ENCODE data around the gene MTHFR. TPM values are rescaled to one million over a fixed set of nuclear protein-coding genes. Genes with fewer than 3 reads are reported as not detected.
A peak's percentile ranks its signal among the peaks of the same experiment; 100 is the strongest.

MTHFR gene
- total RNA-seq, 1 donor from 2014 or later: 18.4 TPM

DNA sequence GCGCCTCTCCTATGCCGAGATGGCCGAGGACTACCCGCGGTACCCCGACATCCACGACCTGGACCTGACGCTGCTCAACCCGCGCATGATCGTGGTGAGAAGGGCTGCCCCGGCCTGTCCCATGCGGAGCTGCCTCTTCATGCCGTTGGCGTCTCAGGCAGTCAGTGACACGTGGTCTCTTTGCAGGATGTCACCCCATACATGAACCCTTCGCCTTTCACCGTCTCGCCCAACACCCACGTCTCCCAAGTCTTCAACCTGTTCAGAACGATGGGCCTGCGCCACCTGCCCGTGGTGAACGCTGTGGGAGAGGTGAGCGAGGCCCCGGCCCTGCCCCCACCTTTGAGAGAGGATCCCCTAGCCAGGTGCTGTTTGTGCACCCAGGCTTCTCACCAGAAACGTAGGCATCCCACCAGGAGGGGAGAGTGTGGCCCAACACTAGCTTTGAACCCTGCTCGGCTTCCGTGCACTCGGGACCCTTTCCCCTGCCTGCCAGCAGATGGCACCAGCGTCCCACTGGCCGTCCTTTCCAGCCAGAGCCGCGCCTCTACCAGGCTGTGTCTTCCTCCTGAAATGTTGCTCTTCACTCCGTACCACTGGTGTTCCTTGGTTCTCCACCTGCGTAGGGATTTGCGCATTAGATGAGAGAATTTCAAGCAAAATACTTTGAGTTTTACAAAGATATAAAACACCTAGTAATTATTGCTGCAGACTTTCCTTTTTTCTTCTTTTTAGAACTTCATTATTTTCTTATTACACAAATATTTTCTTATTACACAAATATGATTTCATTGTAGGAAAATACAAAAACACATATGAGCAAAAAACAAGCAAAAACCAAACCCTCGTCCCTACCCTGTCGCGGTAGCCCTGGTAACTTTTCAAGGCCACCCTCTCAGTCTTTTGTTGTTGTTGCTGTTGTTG lies 32.8 kb upstream of the MTHFR start:
- H3K36me3 Mint-ChIP-seq (ENCODE audit: low read depth): peaks cover 36% of the 10 kb centered on the region
- no peaks in the 10 kb centered on the region for H3K27me3 Mint-ChIP-seq
- H3K27ac Mint-ChIP-seq: no peak overlapping the region
- DNase-seq: peak; percentile 93
- no peaks in the 10 kb centered on the region for H3K9me3 Mint-ChIP-seq
- intact Hi-C loops (cut with micrococcal nuclease): loop anchor here (1.0 kb wide), 2 partner anchors 56 to 69 kb away; no protein-coding TSS in a partner anchor
- peaks cover 5% of the 10 kb centered on the region for H3K4me1 Mint-ChIP-seq
- no peak overlapping the region for H3K4me3 Mint-ChIP-seq

DNA sequence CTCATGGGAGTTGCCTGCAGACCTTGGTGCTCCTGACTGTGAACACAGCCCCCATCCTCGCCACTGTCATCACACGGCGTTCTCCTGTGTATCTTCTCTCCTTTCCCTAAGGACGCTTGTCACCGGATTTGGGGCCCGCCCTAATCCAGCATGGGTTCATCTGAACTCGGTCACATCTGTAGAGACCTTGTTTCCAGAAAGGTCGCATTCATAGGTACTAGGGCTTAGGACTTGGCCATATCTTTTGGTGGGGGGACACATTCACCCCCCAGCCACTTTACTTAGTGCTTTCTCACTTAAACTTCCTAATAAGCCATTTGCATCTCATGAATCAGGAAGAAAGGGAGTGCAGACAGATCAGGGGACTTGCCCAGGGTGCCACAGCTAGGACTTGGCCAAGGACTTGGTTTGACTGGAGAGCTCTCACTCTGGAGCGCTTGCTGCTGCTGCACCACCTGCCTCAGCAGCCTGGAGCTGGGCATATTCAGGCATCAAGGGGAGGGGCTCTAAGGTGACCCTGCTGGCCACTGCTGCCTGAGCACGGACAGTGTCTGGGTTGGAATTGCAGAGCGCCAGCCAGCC lies 32.1 kb upstream of the MTHFR start:
- Mint-ChIP-seq H3K4me1 (peaks cover 5% of the 10 kb centered on the region), H3K27me3 (no peaks in the 10 kb centered on the region), H3K9me3 (no peaks in the 10 kb centered on the region), H3K4me3 (no peak overlapping the region), H3K36me3 (ENCODE audit: low read depth) (peaks cover 36% of the 10 kb centered on the region), H3K27ac (no peak overlapping the region)
- no peak for DNase-seq
- intact Hi-C loops (cut with micrococcal nuclease): loop anchor here (1.0 kb wide), 1 partner anchor 56 kb away; no protein-coding TSS in a partner anchor

DNA sequence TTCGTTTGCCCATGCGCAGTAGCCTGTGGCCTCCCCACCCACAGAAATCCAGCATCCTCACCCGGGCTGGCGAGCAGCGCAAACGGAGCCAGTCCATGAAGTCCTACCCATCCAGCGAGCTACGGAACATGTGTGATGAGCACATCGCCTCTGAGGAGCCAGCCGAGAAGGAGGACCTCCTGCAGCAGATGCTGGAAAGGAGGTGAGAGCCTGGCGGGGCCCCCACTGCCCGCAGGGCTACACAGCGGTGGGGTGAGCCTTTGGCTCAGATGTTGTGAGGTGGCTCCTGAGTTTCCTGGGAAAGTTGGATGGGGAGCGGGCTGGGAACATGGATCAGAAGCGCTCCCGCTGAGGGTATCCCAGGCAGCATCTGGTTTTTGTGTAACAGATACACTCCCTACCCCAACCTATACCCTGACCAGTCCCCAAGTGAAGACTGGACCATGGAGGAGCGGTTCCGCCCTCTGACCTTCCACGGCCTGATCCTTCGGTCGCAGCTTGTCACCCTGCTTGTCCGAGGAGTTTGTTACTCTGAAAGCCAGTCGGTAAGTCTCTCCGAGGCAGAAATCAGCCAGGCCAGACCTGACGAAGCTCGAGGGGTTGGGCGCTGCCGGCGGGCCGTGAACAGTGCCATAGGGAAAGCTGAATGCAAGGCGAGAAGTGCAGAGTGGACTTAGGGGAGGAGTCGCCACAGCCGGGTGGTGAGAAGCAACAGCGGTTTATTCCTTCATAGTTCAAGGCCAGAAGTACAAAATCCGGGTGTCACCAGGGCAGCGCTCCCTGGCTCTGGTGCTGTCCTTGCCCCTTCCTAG lies 31.4 kb upstream of the MTHFR start:
- Mint-ChIP-seq H3K4me3 (no peak overlapping the region), H3K27me3 (no peaks in the 10 kb centered on the region), H3K9me3 (no peaks in the 10 kb centered on the region), H3K27ac (no peak overlapping the region), H3K4me1 (peaks cover 5% of the 10 kb centered on the region), H3K36me3 (ENCODE audit: low read depth) (peaks cover 38% of the 10 kb centered on the region)
- intact Hi-C loops (cut with micrococcal nuclease): no loop called here
- no peak for DNase-seq

DNA sequence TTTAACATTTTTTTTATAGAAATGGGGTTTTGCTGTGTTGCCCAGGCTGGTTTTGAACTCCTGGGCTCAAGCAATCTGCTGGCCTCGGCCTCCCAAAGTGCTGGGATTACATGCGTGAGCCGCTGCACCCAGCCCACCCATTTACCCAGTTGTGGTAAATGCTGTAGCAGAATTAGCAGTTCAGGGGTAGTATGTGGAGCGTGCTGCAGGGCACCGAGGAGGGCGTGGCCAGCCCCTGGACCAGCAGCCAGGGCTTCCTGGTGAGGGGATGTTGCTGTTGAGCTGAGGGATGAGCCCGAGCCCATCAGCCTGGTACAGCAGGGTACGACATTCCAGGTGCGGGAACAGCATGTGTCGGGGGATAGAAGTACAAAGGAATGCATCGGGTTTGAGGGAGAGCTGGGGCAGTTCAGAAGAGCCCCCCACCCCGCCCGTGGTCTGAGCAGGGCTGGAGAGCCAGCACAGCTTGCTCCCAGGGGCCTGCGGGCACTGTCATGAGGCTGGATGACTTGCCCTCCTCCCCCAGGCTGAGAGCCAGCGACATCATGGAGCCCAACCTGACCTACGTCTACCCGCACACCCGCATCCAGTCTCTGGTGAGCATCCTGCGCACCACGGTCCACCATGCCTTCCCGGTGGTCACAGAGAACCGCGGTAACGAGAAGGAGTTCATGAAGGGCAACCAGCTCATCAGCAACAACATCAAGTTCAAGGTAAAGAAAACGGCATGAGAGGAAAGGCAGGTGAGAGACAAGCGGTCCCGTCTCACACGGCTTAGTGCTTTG lies 29.9 kb upstream of the MTHFR start:
- intact Hi-C loops (cut with micrococcal nuclease): no loop called here
- Mint-ChIP-seq H3K4me3 (no peak overlapping the region), H3K9me3 (no peaks in the 10 kb centered on the region), H3K27ac (no peak overlapping the region), H3K4me1 (peaks cover 5% of the 10 kb centered on the region), H3K36me3 (ENCODE audit: low read depth) (peaks cover 33% of the 10 kb centered on the region), H3K27me3 (no peaks in the 10 kb centered on the region)
- no peak for DNase-seq

DNA sequence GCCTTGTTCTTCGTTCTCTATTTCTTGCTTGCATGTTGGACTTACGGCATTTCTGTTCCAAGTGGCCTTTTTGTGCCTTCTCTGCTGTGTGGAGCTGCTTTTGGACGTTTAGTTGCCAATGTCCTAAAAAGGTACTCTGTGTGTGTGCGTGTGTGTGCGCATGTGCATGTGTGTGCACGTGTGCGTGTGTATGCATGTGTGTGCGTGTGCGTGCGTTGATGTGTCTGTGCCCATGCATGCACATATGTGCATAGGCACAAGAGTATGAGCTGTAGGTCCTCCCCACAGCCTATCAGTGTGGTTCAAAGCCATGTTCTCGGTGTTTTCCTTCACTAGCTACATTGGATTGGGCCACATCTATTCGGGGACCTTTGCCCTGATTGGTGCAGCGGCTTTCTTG lies 28.1 kb upstream of the MTHFR start:
- H3K9me3 Mint-ChIP-seq: no peaks in the 10 kb centered on the region
- no peak for DNase-seq
- no peaks in the 10 kb centered on the region for H3K27me3 Mint-ChIP-seq
- H3K4me3 Mint-ChIP-seq: no peak overlapping the region
- H3K36me3 Mint-ChIP-seq (ENCODE audit: low read depth): peaks cover 36% of the 10 kb centered on the region
- H3K4me1 Mint-ChIP-seq: peaks cover 5% of the 10 kb centered on the region
- intact Hi-C loops (cut with micrococcal nuclease): no loop called here
- no peak overlapping the region for H3K27ac Mint-ChIP-seq

DNA sequence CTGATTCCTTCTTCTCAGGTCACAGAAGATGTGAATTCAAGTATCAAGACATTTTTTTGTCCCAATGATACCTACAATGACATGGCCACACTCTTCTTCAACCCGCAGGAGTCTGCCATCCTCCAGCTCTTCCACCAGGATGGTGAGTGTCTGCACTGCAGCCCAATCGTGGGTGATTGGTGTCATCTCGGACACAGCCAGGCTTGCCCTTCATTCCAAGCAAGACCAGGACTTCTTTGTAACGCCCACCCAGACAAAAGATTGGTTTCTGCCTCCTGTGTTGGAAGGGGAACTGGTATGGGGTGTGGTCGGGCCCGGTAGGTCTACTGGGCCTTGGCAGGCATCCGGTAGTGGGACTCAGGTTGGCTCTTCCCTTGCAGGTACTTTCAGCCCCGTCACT lies 27.7 kb upstream of the MTHFR start:
- peaks cover 32% of the 10 kb centered on the region for H3K36me3 Mint-ChIP-seq (ENCODE audit: low read depth)
- intact Hi-C loops (cut with micrococcal nuclease): no loop called here
- H3K27me3 Mint-ChIP-seq: no peaks in the 10 kb centered on the region
- no peak overlapping the region for H3K4me3 Mint-ChIP-seq
- H3K9me3 Mint-ChIP-seq: no peaks in the 10 kb centered on the region
- peaks cover under 1% of the 10 kb centered on the region for H3K4me1 Mint-ChIP-seq
- H3K27ac Mint-ChIP-seq: no peak overlapping the region
- no peak for DNase-seq

DNA sequence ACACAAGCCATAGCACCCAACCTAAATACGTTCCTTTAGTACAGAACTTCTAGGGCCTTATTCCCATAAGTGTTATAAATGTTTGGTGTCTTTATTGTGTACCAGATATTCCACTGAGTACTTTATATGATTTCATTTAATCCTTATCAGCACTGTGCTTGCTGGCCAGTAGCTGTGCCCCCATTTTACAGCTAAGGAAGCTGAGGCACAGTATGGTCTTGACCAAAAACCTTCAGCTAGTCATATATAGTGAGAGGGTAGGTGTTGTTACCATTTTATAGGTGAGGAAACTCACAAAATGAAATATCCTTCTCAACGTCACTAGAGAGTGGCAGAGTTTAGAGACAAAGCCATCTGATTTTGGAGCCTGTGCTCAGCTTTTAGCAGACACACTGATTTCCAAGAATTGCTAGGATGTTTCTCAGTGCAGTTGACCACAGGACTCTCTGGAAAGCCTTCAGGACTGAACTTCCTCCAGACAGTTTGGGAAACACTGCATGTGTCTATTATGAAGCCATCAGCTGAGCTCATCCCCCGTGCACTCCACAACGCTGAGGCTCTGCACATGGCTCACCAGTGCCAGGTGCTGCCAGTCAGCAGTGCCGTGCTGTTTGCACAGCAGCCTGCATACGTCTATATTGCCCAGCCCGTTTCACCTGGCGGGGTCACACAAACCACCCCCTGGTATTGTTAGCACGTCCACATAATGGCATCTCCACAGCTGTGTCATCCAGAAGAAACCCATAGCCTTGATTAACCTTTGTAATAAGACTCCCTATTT lies 26.4 kb upstream of the MTHFR start:
- no peaks in the 10 kb centered on the region for H3K27me3 Mint-ChIP-seq
- no peak overlapping the region for H3K4me3 Mint-ChIP-seq
- no peaks in the 10 kb centered on the region for H3K9me3 Mint-ChIP-seq
- intact Hi-C loops (cut with micrococcal nuclease): no loop called here
- DNase-seq: no peak
- no peak overlapping the region for H3K27ac Mint-ChIP-seq
- no peaks in the 10 kb centered on the region for H3K4me1 Mint-ChIP-seq
- H3K36me3 Mint-ChIP-seq (ENCODE audit: low read depth): peaks cover 28% of the 10 kb centered on the region

DNA sequence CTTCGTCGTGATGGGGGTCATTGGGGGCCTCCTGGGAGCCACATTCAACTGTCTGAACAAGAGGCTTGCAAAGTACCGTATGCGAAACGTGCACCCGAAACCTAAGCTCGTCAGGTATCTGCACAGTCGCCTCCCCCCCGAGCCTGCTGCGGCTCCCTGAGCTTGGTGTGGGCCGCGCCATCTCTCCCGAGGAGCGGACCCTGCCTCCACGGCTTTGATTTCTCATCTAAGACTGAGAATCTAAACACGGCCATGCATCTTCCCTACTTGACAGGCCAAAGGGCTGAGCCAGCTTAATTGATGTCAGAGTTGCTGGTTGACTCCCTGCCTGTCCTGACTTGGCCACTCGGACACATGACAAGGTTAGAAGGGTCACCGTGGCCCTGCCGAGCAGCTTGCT lies 22.7 kb upstream of the MTHFR start:
- Mint-ChIP-seq H3K27me3 (no peaks in the 10 kb centered on the region), H3K9me3 (no peaks in the 10 kb centered on the region), H3K36me3 (ENCODE audit: low read depth) (peaks cover 28% of the 10 kb centered on the region), H3K27ac (no peak overlapping the region), H3K4me1 (no peaks in the 10 kb centered on the region), H3K4me3 (no peak overlapping the region)
- intact Hi-C loops (cut with micrococcal nuclease): no loop called here
- no peak for DNase-seq

DNA sequence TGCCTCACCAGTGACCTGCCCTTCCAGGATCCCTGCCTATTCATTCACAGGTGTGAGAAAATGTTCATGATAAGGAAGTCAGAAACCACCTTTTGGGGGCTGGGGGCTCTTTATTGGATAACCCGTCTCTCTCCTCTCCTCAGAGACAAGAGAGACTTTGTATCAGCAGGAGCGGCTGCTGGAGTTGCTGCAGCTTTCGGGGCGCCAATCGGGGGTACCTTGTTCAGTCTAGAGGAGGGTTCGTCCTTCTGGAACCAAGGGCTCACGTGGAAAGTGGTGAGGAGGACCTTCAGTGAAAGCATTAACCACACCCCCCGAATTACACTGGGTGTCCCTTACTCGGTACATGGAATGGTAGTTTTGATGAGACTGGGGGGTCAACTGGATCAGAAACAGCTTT lies 21.2 kb upstream of the MTHFR start:
- intact Hi-C loops (cut with micrococcal nuclease): no loop called here
- no peaks in the 10 kb centered on the region for H3K27me3 Mint-ChIP-seq
- peaks cover 24% of the 10 kb centered on the region for H3K36me3 Mint-ChIP-seq (ENCODE audit: low read depth)
- no peak overlapping the region for H3K4me3 Mint-ChIP-seq
- no peaks in the 10 kb centered on the region for H3K4me1 Mint-ChIP-seq
- no peak for DNase-seq
- no peak overlapping the region for H3K27ac Mint-ChIP-seq
- no peaks in the 10 kb centered on the region for H3K9me3 Mint-ChIP-seq

DNA sequence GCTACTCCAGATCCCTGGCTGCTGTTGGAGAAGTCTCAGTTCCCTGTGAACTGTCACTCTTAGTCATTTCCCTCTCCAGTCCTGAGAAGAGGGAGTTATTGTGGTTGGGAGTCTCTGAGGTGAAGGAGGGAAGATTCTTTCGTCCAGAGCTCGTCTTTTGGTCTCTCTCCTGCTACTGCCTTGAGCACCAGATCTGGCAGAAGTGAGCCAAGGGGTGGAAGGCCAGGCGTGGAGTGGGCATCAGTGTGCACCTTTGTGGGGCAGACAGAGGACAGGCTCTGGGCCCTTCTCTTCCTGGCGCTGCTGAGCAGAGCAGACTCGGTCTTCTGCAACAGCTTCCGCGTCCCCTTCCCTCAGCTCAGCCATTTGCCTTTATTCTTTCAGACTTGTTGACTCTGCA lies 19.4 kb upstream of the MTHFR start:
- intact Hi-C loops (cut with micrococcal nuclease): no loop called here
- DNase-seq: no peak
- Mint-ChIP-seq H3K9me3 (no peaks in the 10 kb centered on the region), H3K4me3 (no peak overlapping the region), H3K36me3 (ENCODE audit: low read depth) (peaks cover 19% of the 10 kb centered on the region), H3K27me3 (no peaks in the 10 kb centered on the region), H3K27ac (no peak overlapping the region), H3K4me1 (no peaks in the 10 kb centered on the region)

DNA sequence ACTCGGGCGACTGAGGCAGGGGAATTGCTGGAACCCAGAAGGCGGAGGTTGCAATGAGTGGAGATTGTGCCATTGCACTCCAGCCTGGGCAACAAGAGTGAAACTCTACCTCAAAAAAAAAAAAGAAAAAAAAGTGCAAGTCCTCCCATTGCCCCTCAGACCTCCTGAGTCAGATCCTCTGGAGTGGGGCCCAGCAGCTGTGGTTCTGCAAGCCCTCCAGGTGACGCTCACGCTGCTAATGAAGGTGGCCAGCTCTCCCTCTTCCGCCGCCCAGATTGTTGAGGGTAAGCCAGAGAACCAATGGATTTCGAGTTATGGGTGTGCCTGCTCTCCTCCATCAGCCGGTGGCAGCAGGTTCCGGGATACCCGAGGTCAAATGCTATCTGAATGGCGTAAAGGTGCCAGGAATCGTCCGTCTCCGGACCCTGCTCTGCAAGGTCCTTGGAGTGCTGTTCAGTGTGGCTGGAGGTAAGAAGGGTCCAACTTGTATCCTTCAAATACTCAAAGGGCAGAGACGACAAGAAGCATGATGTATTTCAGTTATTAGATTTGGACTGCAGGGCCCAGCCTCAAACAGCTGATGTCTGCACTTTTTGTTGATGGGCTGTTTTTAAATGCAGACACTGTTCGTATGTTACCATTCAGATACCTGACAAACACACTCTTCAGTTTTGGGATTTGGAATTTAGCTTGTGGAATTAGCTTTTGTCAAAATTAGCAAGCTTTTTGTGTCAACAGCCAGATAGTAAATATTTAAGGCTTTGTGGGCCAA lies 17.8 kb upstream of the MTHFR start:
- intact Hi-C loops (cut with micrococcal nuclease): no loop called here
- no peaks in the 10 kb centered on the region for H3K9me3 Mint-ChIP-seq
- no peak overlapping the region for H3K4me3 Mint-ChIP-seq
- no peaks in the 10 kb centered on the region for H3K4me1 Mint-ChIP-seq
- H3K27ac Mint-ChIP-seq: no peak overlapping the region
- no peak for DNase-seq
- H3K27me3 Mint-ChIP-seq: no peaks in the 10 kb centered on the region
- H3K36me3 Mint-ChIP-seq (ENCODE audit: low read depth): peaks cover 19% of the 10 kb centered on the region

DNA sequence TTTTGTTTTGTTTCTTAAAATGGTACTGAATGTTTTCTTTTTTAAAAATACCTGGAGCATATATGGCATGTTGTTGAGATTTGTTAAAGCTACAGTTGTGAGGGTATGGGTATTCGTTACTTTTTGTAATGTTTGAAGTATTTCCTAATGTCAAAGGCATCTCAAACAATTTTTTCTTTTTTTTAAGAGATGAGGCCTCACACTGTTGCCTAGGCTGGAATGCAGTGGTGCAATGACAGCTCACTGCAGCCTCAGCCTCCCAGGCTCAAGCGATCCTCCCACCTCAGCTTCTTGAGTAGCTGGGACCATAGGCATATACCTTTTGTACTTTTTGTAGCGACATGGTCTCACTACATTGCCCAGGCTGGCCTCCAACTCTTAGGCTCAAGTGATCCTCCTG lies 16.3 kb upstream of the MTHFR start:
- H3K27ac Mint-ChIP-seq: no peak overlapping the region
- no peak for DNase-seq
- H3K27me3 Mint-ChIP-seq: no peaks in the 10 kb centered on the region
- H3K9me3 Mint-ChIP-seq: no peaks in the 10 kb centered on the region
- no peak overlapping the region for H3K4me3 Mint-ChIP-seq
- intact Hi-C loops (cut with micrococcal nuclease): no loop called here
- no peaks in the 10 kb centered on the region for H3K4me1 Mint-ChIP-seq
- peaks cover 18% of the 10 kb centered on the region for H3K36me3 Mint-ChIP-seq (ENCODE audit: low read depth)
